HepG2 (cell line): ENCODE measurements around the gene CRYBA2. TPM values are rescaled to one million over a fixed set of nuclear protein-coding genes. Genes with fewer than 3 reads are reported as not detected.

Experiments used
- ATAC-seq: fragments of 200-7000 bp; cut with Tn5 transposase; 3 replicates; pipeline ENCODE4 v1.9.1; 2020; ENCODE audit warnings: mild to moderate bottlenecking, moderate library complexity
- BruUV-seq: library from RNA; stranded (reverse); fragments of 400-500 nt; replicated peaks from 2 replicates; lab custom pipeline; 2021; lab: Mats Ljungman, UMichigan
- CTCF ChIA-PET: fragments of 300-600 bp; formaldehyde crosslinking; extraction: SDS; loops from one replicate; lab custom pipeline; 2021; ENCODE audit warnings: low total read pairs, inconsistent platforms, low intra/inter-chr PET ratio; lab: Yijun Ruan, JAX
- POLR2A ChIA-PET: fragments of 350-600 bp; sonication (Branson Sonifier 250); formaldehyde crosslinking; loops from one replicate; lab custom pipeline; 2020; ENCODE audit warnings: antibody characterized with exemption, inconsistent platforms; lab: Yijun Ruan, JAX
- DNase-seq: peaks from one replicate; pipeline ENCODE4 v3.0.0-alpha.2; 2015; ENCODE audit warnings: low spot score
- FAIRE-seq: peaks from 3 replicates; lab custom pipeline; 2011; peaks lifted over from hg19 to GRCh38; lab: Jason Lieb, UNC
- H2AFZ ChIP-seq: one replicate; pipeline ENCODE4 v1.6.1; 2011; ENCODE audit warnings: low read length, inconsistent platforms
- H3K27ac ChIP-seq: fragments of 300-600 bp; 3 replicates; pipeline ENCODE4 v1.8.0; 2011; ENCODE audit warnings: mixed run types, mild to moderate bottlenecking, mixed read lengths, low read length, inconsistent platforms; ENCODE audit not compliant: insufficient read depth; ENCODE audit errors: extremely low read length
- H3K27me3 ChIP-seq, 2 experiments: fragments of 200-600 bp in 1 of 2; 2 replicates in 1 of 2; 3 replicates in 1 of 2; pipeline versions ENCODE4 v1.6.0 to v1.8.0; 2011; ENCODE audit warnings: low read length in 2 of 2, mild to moderate bottlenecking in 2 of 2, moderate library complexity in 2 of 2, inconsistent platforms in 1 of 2; ENCODE audit not compliant: insufficient read depth in 2 of 2, control insufficient read depth in 1 of 2
- H3K36me3 ChIP-seq, 2 experiments: fragments of 200-600 bp in 1 of 2; replicated peaks in 1 of 2; 2 replicates in 1 of 2; 3 replicates in 1 of 2; pipeline versions ENCODE4 v1.5.1 to v1.8.0; 2011; ENCODE audit warnings: low read length in 2 of 2, inconsistent platforms in 1 of 2; ENCODE audit not compliant: insufficient read depth in 2 of 2, control insufficient read depth in 1 of 2
- H3K4me1 ChIP-seq: 2 replicates; pipeline ENCODE4 v1.5.1; 2012; ENCODE audit warnings: low read length, inconsistent platforms; ENCODE audit not compliant: insufficient read depth
- H3K4me2 ChIP-seq: 2 replicates; pipeline ENCODE4 v1.6.0; 2011; ENCODE audit warnings: low read depth, low read length, inconsistent platforms
- H3K4me3 ChIP-seq, 3 experiments: fragments of 200-600 bp in 1 of 3; sonication (generic), shearing (Covaris generic) in 1 of 3; replicated peaks in 1 of 3; 2 replicates each; pipeline ENCODE4 v1.5.1; 2011 to 2016; ENCODE audit warnings: low read length in 3 of 3, inconsistent platforms in 2 of 3, low read depth in 2 of 3, mild to moderate bottlenecking in 2 of 3, control low read depth in 1 of 3, mixed read lengths in 1 of 3; ENCODE audit not compliant: insufficient read depth in 1 of 3
- H3K79me2 ChIP-seq: one replicate; pipeline ENCODE4 v1.6.1; 2011; ENCODE audit warnings: low read length, inconsistent platforms; ENCODE audit not compliant: insufficient read depth
- H3K9ac ChIP-seq: 2 replicates; pipeline ENCODE4 v1.6.0; 2011; ENCODE audit warnings: mild to moderate bottlenecking, low read depth, low read length, inconsistent platforms; ENCODE audit not compliant: insufficient read depth
- H3K9me3 ChIP-seq: 2 replicates; pipeline ENCODE4 v1.5.1; 2012; ENCODE audit warnings: mild to moderate bottlenecking, low read length
- H4K20me1 ChIP-seq: 2 replicates; pipeline ENCODE4 v1.6.0; 2011; ENCODE audit warnings: inconsistent platforms, mild to moderate bottlenecking, low read length, moderate library complexity; ENCODE audit not compliant: insufficient read depth
- BCLAF1 ChIP-seq: fragments of 450-650 bp; IDR thresholded peaks from 2 replicates; pipeline ENCODE4 v1.6.1; 2017; ENCODE audit warnings: mild to moderate bottlenecking
- EP300 ChIP-seq, 3 experiments: sonication (generic) in 1 of 3; formaldehyde crosslinking in 1 of 3; IDR thresholded peaks; 2 replicates each; pipeline versions ENCODE4 v1.5.1 to v1.6.1; 2011 to 2020; ENCODE audit warnings: low read depth in 2 of 3, low read length in 2 of 3, borderline replicate concordance in 1 of 3, improper control_type of control experiment in 1 of 3, mild to moderate bottlenecking in 1 of 3, missing genetic modification reagents in 1 of 3, moderate library complexity in 1 of 3
- GLI4 ChIP-seq: sonication (generic); formaldehyde crosslinking; IDR thresholded peaks from 2 replicates; pipeline ENCODE4 v1.5.1; 2020; ENCODE audit warnings: missing genetic modification reagents, mild to moderate bottlenecking, moderate library complexity, borderline replicate concordance
- GPN1 ChIP-seq: sonication (generic); formaldehyde crosslinking; IDR thresholded peaks from 2 replicates; pipeline ENCODE4 v1.5.1; 2020; ENCODE audit warnings: missing genetic modification reagents, borderline replicate concordance
- MZF1 ChIP-seq: sonication (generic); formaldehyde crosslinking; IDR thresholded peaks from 2 replicates; pipeline ENCODE4 v1.8.1; 2023; ENCODE audit warnings: mild to moderate bottlenecking, missing genetic modification reagents, borderline replicate concordance
- SIX4 ChIP-seq: sonication (generic); formaldehyde crosslinking; IDR thresholded peaks from 2 replicates; pipeline ENCODE4 v1.4.0; 2020; ENCODE audit warnings: missing genetic modification reagents
- USF2 ChIP-seq, 2 experiments: sonication (generic) in 1 of 2; formaldehyde crosslinking in 1 of 2; IDR thresholded peaks; 2 replicates each; pipeline versions ENCODE4 v1.5.1 to v1.6.1; 2011 to 2020; ENCODE audit warnings: borderline replicate concordance in 1 of 2, low read depth in 1 of 2, low read length in 1 of 2, mild to moderate bottlenecking in 1 of 2, missing genetic modification reagents in 1 of 2, moderate library complexity in 1 of 2
- ZNF33A ChIP-seq: sonication (generic); formaldehyde crosslinking; IDR thresholded peaks from 2 replicates; pipeline ENCODE4 v1.5.1; 2020; ENCODE audit warnings: missing genetic modification reagents, mild to moderate bottlenecking, moderate library complexity, borderline replicate concordance
- ZNF615 ChIP-seq: sonication (generic); formaldehyde crosslinking; IDR thresholded peaks from 2 replicates; pipeline ENCODE4 v1.5.0; 2020; ENCODE audit warnings: mild to moderate bottlenecking, missing genetic modification reagents, borderline replicate concordance
- ZNF737 ChIP-seq: sonication (generic); formaldehyde crosslinking; IDR thresholded peaks from 2 replicates; pipeline ENCODE4 v1.5.0; 2020; ENCODE audit warnings: missing genetic modification reagents, mild to moderate bottlenecking, borderline replicate concordance
- ZNF761 ChIP-seq: sonication (generic); formaldehyde crosslinking; conservative IDR thresholded peaks from 2 replicates; pipeline ENCODE4 v1.4.0; 2020; ENCODE audit warnings: mild to moderate bottlenecking, missing genetic modification reagents
- ZNF841 ChIP-seq: sonication (generic); formaldehyde crosslinking; IDR thresholded peaks from 2 replicates; pipeline ENCODE4 v1.8.1; 2023; ENCODE audit warnings: missing genetic modification reagents, borderline replicate concordance
- ZSCAN29 ChIP-seq: sonication (generic); formaldehyde crosslinking; conservative IDR thresholded peaks from 2 replicates; pipeline ENCODE4 v1.4.0; 2020; ENCODE audit warnings: mild to moderate bottlenecking, missing genetic modification reagents
- WGBS: methylation state at CpG from one replicate; pipeline ENCODE4 v1.1.6; 2017; ENCODE audit warnings: low lambda C conversion rate; 5-methylcytosine and 5-hydroxymethylcytosine counted together
- in situ Hi-C: cut with HindIII; loops from 2 replicates; pipeline ENCODE4 v1.10.0; 2017; ENCODE audit warnings: low pct_unique_long_range_greater_than_20kb; ENCODE audit not compliant: extremely low pct_ligation_motif_present
- intact Hi-C: fragments of 100-400 bp; cut with micrococcal nuclease; formaldehyde crosslinking; loops from one replicate; pipeline ENCODE4 v1.10.0; 2022; ENCODE audit not compliant: unreplicated experiment
- polyA plus RNA-seq, 8 experiments: library from polyadenylated mRNA; depleted of rRNA in 3 of 8; stranded (reverse) in 7 of 8; unstranded in 1 of 8; fragments of >200 nt; fragmentation: Illumina TruSeq in 4 of 8; extraction: Trizol in 4 of 8; gene quantifications; 2 replicates each; pipeline versions ENCODE4 v1.2.1 to v1.2.3, GENCODE V29; 2011 to 2016; ENCODE audit warnings: low read depth in 4 of 8, missing spikeins in 1 of 8, mixed read lengths in 1 of 8; ENCODE audit not compliant: insufficient read depth in 1 of 8
- total RNA-seq, 5 experiments: library from RNA; depleted of rRNA; stranded (reverse); fragments of >200 nt; fragmentation: Illumina TruSeq; extraction: Trizol; gene quantifications; 2 replicates each; pipeline ENCODE4 v1.2.3, GENCODE V29; 2016; ENCODE audit warnings: low read depth in 1 of 5

The CRYBA2 gene
- total and polyA plus RNA-seq, 2 of the 13 experiments (the other 11 are each of a cell fraction or from before 2014, with no cell fraction given) = not detected

GRCh38 chr2:219023045-219023605, 29.9 kb upstream of the CRYBA2 start:
- CTCF ChIA-PET = no interaction called here

GRCh38 chr2:219022616-219023015, 29.4 kb upstream of the CRYBA2 start:
- Histone ChIP-seq H3K79me2 (no peaks in the 10 kb centered on the region), H3K27me3 (peaks cover 41 to 94% of the 10 kb centered on the region in 2 experiments), H3K4me2 (no peak overlapping the region), H3K36me3 (no peaks in the 10 kb centered on the region), H3K4me3 (no peak overlapping the region), H3K9ac (no peak overlapping the region), H4K20me1 (peaks cover 19% of the 10 kb centered on the region; the same call in 1 of the 2 replicates), H3K27ac (no peak overlapping the region), H3K4me1 (no peaks in the 10 kb centered on the region), H3K9me3 (no peaks in the 10 kb centered on the region), H2AFZ (no peak overlapping the region)
- 17% methylated on average over 4 of the region's 5 CpGs for WGBS
- FAIRE-seq (no peak), DNase-seq (no peak), ATAC-seq (no peak)
- ChIA-PET POLR2A (no interaction called here), CTCF (no interaction called here)
- in situ Hi-C loops (no loop called here), intact Hi-C loops (no loop called here)
- BruUV-seq = no TSS peak
- TF ChIP-seq EP300 (IDR thresholded peaks at IDR 0.05; ENCODE audit: low read depth in 2 of 2, low read length in 2 of 2) (no peak), EP300 (CRISPR knock-in tag; IDR thresholded peaks at IDR 0.05; ENCODE audit: borderline replicate concordance) (no peak), ZNF33A (no peak), USF2 (IDR thresholded peaks at IDR 0.05; ENCODE audit: low read depth, low read length) (no peak), USF2 (CRISPR knock-in tag; IDR thresholded peaks at IDR 0.05; ENCODE audit: borderline replicate concordance) (no peak), ZNF841 (CRISPR knock-in tag) (no peak), GPN1 (CRISPR knock-in tag) (no peak), GLI4 (CRISPR knock-in tag) (no peak), ZNF737 (no peak), SIX4 (CRISPR knock-in tag) (no peak), ZNF761 (CRISPR knock-in tag) (no peak), BCLAF1 (no peak), ZSCAN29 (CRISPR knock-in tag) (no peak)

More at GRCh38 chr2:219023045-219023605, 29.9 kb upstream of the CRYBA2 start:
- in situ Hi-C loops (no loop called here), intact Hi-C loops (no loop called here)
- DNase-seq (no peak), FAIRE-seq (no peak), ATAC-seq (no peak)
- Histone ChIP-seq H3K27ac (no peak overlapping the region), H3K4me1 (no peaks in the 10 kb centered on the region), H3K27me3 (peaks cover 40 to 94% of the 10 kb centered on the region in 2 experiments), H4K20me1 (peaks cover 19% of the 10 kb centered on the region; the same call in 1 of the 2 replicates), H3K4me3 (no peak overlapping the region), H3K9ac (no peak overlapping the region), H3K4me2 (no peak overlapping the region), H3K9me3 (no peaks in the 10 kb centered on the region), H2AFZ (no peak overlapping the region), H3K79me2 (no peaks in the 10 kb centered on the region), H3K36me3 (no peaks in the 10 kb centered on the region)
- WGBS = 34% methylated on average over 12 of the region's 12 CpGs
- BruUV-seq = no TSS peak
- POLR2A ChIA-PET = no interaction called here
- TF ChIP-seq MZF1 = no peak
- TF ChIP-seq ZNF615 (CRISPR knock-in tag) = no peak
